MM.1S (cell line): ENCODE data around the gene PLTP.

ENCODE experiments used
- EZH2 ChIP-seq: fragments of 300-600 bp; sonication (generic); optimal IDR thresholded peaks from 2 replicates; pipeline ENCODE3; 2017; ENCODE audit warnings: low read depth, mild to moderate bottlenecking, antibody characterized with exemption, low read length, mixed read lengths
- EZH2phosphoT487 ChIP-seq: fragments of 300-600 bp; sonication (generic); IDR thresholded peaks from 2 replicates; pipeline ENCODE4 v1.6.1; 2018; ENCODE audit warnings: antibody characterized with exemption, low read length
- TF ChIP-seq, protein P1 (sequence below): fragments of 300-600 bp; sonication (generic); IDR thresholded peaks from 2 replicates; pipeline ENCODE4 v1.5.1; 2016; ENCODE audit warnings: antibody characterized with exemption, low read length, mixed read lengths

DNA sequence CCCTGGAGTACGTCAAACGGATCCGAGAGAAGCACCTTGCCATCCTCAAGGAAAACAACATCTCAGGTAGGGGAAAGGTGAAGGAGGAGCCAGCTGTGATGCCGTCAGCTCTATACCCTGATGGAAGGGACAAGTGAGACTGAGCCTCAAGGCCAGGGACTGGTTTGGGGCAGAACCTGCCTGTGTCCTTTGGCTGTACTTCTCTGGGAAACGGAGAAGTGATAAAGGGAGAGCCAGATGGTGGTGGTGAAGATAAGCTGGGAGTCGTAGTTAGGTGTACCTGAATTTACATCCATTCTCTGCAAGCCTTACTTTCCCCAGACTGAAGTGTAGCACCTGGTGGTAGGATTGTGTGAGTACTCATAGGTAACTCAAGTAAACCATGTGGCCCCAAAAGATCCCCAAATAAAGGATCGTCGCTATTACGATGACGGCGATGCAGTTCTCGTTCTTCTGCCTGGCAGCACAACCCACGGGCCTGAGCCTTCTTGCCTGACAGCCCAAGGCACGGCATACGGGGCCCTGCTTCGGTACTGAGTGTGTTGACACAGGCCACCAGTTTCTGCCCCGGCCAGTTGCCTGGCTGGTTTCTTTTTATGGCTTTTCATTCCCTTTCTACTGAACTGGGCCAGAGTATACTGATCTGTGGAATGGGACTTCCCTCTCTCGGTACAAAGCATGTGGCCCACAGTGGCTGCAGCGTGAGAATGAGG, 33.2 kb upstream of the PLTP start:
- TF ChIP-seq, protein P1, sequence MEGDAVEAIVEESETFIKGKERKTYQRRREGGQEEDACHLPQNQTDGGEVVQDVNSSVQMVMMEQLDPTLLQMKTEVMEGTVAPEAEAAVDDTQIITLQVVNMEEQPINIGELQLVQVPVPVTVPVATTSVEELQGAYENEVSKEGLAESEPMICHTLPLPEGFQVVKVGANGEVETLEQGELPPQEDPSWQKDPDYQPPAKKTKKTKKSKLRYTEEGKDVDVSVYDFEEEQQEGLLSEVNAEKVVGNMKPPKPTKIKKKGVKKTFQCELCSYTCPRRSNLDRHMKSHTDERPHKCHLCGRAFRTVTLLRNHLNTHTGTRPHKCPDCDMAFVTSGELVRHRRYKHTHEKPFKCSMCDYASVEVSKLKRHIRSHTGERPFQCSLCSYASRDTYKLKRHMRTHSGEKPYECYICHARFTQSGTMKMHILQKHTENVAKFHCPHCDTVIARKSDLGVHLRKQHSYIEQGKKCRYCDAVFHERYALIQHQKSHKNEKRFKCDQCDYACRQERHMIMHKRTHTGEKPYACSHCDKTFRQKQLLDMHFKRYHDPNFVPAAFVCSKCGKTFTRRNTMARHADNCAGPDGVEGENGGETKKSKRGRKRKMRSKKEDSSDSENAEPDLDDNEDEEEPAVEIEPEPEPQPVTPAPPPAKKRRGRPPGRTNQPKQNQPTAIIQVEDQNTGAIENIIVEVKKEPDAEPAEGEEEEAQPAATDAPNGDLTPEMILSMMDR: no peak
- TF ChIP-seq EZH2 (no peak), EZH2phosphoT487 (no peak)
